Activated CD8-positive, alpha-beta memory T cell treated with anti-CD3 and anti-CD28 coated beads, Interleukin-2, amount 50 U/mL, for 4 hours (primary cell): ENCODE data around the gene ZBTB47.

ENCODE experiments used
- DNase-seq: peaks from one replicate; pipeline ENCODE4 v3.0.0-alpha.2; 2020

The ZBTB47 gene

GRCh38 chr3:42654331-42655201, 1.1 kb downstream of the ZBTB47 start:
- DNase-seq: no peak

- DNase-seq: no peak
These were observed 1.9 kb downstream of the ZBTB47 start for GRCh38 chr3:42655331-42655888.

- no peak for DNase-seq
These were observed 2.6 kb downstream of the ZBTB47 start for GRCh38 chr3:42655980-42656679.

GRCh38 chr3:42656680-42657610, 3.4 kb downstream of the ZBTB47 start:
- no peak for DNase-seq

- no peak for DNase-seq
These were observed 4.2 kb downstream of the ZBTB47 start for GRCh38 chr3:42657675-42658074.

- DNase-seq: no peak
These were observed 4.7 kb downstream of the ZBTB47 start for GRCh38 chr3:42658091-42658770.

- no peak for DNase-seq
These were observed 5.4 kb downstream of the ZBTB47 start for GRCh38 chr3:42658771-42659390.

- DNase-seq: no peak
These were observed 6.1 kb downstream of the ZBTB47 start for GRCh38 chr3:42659451-42660130.

- no peak for DNase-seq
These were observed 6.7 kb downstream of the ZBTB47 start for GRCh38 chr3:42660131-42660715.

- no peak for DNase-seq
These were observed 7.4 kb downstream of the ZBTB47 start for GRCh38 chr3:42660898-42661297.

GRCh38 chr3:42661593-42662022, 8.1 kb downstream of the ZBTB47 start:
- DNase-seq: no peak

GRCh38 chr3:42662037-42662812, 8.7 kb downstream of the ZBTB47 start:
- no peak for DNase-seq

GRCh38 chr3:42662813-42663535, 9.5 kb downstream of the ZBTB47 start:
- no peak for DNase-seq

- DNase-seq: no peak
These were observed 10.3 kb downstream of the ZBTB47 start for GRCh38 chr3:42663581-42664437.

GRCh38 chr3:42664438-42664803, 10.9 kb downstream of the ZBTB47 start:
- no peak for DNase-seq

GRCh38 chr3:42665050-42665878, 11.8 kb downstream of the ZBTB47 start:
- no peak for DNase-seq

GRCh38 chr3:42666022-42666421, 12.5 kb downstream of the ZBTB47 start:
- no peak for DNase-seq
